ENCODE measurements around the gene SH3BP2.

DNA sequence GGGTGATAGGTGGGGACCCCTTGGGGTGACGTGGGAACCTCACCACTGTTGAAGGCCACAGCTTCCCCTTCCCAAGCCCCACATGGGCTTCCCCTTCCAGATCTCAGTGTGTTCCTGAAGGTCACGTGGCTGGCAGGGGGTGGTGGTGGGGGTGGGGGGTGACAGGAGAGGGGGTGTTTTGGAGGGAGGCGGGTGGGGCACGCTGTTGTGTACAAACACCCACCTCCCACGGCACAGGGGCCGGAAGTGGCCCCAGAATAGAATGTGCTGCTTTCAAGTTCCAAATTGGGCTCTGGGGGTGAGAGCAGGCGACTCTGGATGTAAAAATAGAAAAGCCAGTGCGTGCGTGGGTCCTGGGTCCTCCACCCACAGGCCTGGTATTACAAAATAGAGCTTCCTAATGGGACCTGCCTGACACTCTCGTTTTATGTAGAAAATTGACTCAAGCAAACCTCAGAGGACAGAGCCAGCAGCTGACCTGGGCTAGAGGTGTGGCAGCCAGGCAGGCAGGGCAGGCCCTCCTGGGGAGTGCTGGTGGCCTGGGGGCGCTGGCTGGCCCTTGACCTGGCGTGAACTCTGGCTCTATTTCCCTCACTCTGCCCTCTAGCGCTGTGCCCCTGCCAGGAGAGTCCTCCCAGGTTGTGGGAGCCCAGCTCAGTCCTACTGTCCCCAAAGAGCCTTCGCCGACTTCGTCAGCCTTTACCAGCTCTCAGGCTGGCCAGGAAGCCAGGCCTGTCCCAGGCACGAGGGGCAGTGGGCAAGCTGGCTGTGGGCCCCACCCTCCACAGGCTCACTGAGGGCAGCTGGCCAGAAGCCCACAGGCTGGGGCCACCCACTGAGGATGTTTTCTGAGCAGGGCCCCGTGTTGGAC lies 5.4 kb upstream of the SH3BP2 start:
- TF ChIP-seq POLR2A (IDR thresholded peaks at IDR 0.05; ENCODE audit: low read depth, low read length) (no peak), POLR2AphosphoS5 (IDR thresholded peaks at IDR 0.05; ENCODE audit: low read depth, low read length) (no peak)
